ENCODE measurements around the gene KLK2. TPM values are rescaled to one million over a fixed set of nuclear protein-coding genes. Genes with fewer than 3 reads are reported as not detected.
"Not testable (repeated sequence)": the region's sequence is repeated elsewhere in the genome, so short reads cannot be mapped to it uniquely, and the experiment has no call there.

Gene KLK2
- polyA plus RNA-seq, 1 experiment, result not detected

DNA sequence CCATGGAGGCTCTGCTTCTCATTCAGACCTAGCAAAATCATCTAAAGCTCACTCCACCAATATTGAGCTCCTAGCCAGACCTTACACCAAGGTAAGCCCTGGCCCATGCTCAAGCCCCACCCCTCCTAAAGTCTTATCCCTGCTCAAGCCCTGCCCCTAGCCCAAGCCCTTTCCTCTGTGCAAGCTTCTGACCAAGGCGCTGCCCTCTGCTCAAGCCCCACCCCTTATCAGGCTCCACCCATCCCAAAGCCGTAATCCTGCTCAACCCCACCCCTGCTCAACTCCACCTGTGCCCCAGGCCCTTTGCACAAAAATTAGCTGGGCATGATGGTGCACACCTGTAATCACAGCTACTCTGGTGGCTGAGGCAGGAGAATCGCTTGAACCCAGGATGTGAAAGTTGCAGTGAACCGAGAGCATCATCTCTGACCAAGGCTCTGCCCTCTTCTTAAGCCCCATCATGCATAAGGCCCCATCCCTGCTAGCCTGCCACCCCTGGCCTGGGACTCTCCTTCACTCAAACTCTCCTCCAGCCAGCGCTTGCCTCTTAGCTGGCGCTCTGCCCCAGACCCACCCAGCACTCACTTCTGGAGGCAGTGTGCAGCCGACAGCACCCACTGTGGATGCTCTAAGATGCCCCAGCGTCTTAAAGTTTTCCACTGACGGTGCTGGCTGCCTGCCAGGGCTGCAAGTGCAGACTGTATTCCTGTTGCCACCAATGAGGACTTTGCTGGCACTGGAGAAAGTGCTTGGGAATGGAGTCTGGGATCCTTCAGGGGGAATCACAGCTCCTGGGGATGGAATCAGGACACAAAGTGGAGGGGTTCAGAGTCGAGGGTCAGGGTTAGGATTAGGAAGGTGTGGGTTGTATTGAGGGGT lies 21.5 kb downstream of the KLK2 start:
- no peak for DNase-seq (ENCODE audit: low read depth)
- TF ChIP-seq, protein P1, sequence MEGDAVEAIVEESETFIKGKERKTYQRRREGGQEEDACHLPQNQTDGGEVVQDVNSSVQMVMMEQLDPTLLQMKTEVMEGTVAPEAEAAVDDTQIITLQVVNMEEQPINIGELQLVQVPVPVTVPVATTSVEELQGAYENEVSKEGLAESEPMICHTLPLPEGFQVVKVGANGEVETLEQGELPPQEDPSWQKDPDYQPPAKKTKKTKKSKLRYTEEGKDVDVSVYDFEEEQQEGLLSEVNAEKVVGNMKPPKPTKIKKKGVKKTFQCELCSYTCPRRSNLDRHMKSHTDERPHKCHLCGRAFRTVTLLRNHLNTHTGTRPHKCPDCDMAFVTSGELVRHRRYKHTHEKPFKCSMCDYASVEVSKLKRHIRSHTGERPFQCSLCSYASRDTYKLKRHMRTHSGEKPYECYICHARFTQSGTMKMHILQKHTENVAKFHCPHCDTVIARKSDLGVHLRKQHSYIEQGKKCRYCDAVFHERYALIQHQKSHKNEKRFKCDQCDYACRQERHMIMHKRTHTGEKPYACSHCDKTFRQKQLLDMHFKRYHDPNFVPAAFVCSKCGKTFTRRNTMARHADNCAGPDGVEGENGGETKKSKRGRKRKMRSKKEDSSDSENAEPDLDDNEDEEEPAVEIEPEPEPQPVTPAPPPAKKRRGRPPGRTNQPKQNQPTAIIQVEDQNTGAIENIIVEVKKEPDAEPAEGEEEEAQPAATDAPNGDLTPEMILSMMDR (IDR thresholded peaks at IDR 0.05; ENCODE audit: insufficient read depth, low read depth, low read length), result no peak
- CTCF ChIA-PET, result interaction anchor here (0.6 to 1.2 kb wide), 2 partner anchors 11 to 170 kb away, joined by 3 to 4 read pairs; no protein-coding TSS in a partner anchor

DNA sequence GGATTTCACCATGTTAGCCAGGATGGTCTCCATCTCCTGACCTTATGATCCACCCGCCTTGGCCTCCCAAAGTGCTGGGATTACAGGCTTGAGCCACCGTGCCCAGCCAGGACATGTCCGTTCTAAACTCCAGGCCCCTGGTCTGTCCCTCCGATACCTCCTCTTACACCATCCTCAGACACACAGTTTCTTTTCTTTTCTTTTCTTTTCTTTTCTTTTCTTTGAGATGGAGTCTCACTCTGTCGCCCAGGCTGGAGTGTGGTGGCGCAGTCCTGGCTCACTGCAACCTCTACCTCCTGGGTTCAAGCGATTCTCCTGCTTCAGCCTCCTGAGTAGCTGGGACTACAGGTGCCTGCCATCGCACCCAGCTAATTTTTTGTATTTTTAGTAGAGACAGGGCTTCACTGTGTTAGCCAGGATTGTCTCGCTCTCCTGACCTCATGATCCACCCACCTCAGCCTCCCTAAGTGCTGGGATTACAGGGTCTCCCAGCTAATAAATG lies 22.9 kb downstream of the KLK2 start:
- H3K27me3 ChIP-seq (ENCODE audit: control insufficient read depth, insufficient read depth, low read length); H3K4me3 ChIP-seq (ENCODE audit: low read depth, low read length); H3K36me3 ChIP-seq (ENCODE audit: control insufficient read depth, insufficient read depth, low read length); POLR2A ChIA-PET; DNase-seq (ENCODE audit: low read depth); CTCF ChIA-PET: not testable (repeated sequence)

More for the DNA sequence above, 21.5 kb downstream of the KLK2 start:
- H3K36me3 ChIP-seq (ENCODE audit: control insufficient read depth, insufficient read depth, low read length), result no peaks in the 10 kb centered on the region
- POLR2A ChIA-PET, result no interaction called here
- H3K4me3 ChIP-seq (ENCODE audit: low read depth, low read length), result no peak overlapping the region
- H3K27me3 ChIP-seq (ENCODE audit: control insufficient read depth, insufficient read depth, low read length), result no peaks in the 10 kb centered on the region

DNA sequence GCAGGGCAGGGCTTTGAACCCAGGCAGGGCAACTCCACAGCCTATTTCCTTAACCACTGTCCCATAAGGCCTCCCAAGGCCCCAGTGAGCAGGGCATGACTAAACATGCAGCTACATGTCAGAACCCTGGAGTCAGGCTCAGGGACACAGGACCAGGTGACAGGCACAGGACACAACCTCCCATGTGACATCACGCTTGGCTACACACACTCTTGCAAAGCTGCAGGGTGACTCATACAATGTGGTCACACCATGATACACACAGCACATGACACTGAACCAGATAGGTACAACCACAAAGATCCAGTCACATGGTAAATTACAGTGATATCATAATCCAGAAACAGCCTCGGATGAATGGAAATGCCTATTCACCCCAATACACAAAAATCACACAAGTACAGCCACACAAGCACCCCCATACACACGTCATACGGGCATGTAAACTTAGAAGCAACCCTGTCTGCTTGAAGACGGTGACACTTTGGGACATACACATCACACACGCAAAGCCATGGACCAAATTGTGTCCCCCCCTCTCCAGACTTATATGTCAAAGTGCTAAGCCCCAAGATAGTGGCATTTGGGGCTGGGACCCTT lies 23.5 kb downstream of the KLK2 start:
- ChIA-PET CTCF (no interaction called here), POLR2A (no interaction called here)
- no peaks in the 10 kb centered on the region for H3K36me3 ChIP-seq (ENCODE audit: control insufficient read depth, insufficient read depth, low read length)
- no peak overlapping the region for H3K4me3 ChIP-seq (ENCODE audit: low read depth, low read length)
- DNase-seq (ENCODE audit: low read depth), result no peak
- no peaks in the 10 kb centered on the region for H3K27me3 ChIP-seq (ENCODE audit: control insufficient read depth, insufficient read depth, low read length)
- TF ChIP-seq, protein P1 (IDR thresholded peaks at IDR 0.05; ENCODE audit: insufficient read depth, low read depth, low read length), result no peak

DNA sequence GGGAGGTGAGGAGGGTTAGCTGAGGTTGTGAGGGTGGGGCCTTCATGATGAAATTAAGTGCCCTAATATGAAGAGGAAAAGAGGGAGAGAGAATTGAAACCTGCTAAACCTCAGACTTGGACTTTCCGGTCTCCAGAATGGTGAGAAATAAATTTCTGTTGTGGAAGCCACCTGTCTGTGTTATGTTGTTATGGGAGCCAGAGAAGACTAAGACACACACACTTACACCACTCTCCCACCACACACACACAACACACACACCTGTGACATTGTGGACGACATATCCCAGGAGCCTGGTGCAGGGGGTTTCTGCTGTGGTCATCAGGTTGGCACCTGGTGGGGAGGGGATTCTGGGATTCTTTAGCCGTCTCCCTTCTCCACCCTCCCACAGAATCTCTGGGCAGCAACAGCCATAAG lies 24.0 kb downstream of the KLK2 start:
- H3K27me3 ChIP-seq (ENCODE audit: control insufficient read depth, insufficient read depth, low read length), result no peaks in the 10 kb centered on the region
- TF ChIP-seq, protein P1 (IDR thresholded peaks at IDR 0.05; ENCODE audit: insufficient read depth, low read depth, low read length), result no peak
- POLR2A ChIA-PET, result no interaction called here
- CTCF ChIA-PET, result no interaction called here
- no peak for DNase-seq (ENCODE audit: low read depth)
- no peaks in the 10 kb centered on the region for H3K36me3 ChIP-seq (ENCODE audit: control insufficient read depth, insufficient read depth, low read length)
- H3K4me3 ChIP-seq (ENCODE audit: low read depth, low read length), result no peak overlapping the region

DNA sequence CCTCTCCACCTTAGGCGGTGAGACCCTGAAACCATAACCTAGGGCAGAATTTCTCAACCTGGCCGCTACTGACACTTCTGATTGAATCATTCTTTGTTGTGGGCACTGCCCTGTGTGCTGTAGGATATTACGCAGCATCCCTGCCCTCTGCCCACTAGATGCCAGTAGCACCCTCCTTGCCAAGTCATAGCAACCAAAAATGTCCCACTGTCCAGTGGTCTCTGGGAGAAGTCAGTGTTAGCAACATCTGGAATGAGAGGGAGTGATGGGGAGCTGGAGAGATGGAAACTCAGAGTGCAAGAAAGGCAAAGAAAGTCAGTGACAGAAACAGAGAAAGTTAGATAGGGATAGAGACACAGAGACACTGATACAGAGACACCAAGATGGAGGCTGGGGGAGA lies 24.4 kb downstream of the KLK2 start:
- no peaks in the 10 kb centered on the region for H3K36me3 ChIP-seq (ENCODE audit: control insufficient read depth, insufficient read depth, low read length)
- CTCF ChIA-PET, result no interaction called here
- no peak for DNase-seq (ENCODE audit: low read depth)
- TF ChIP-seq, protein P1 (IDR thresholded peaks at IDR 0.05; ENCODE audit: insufficient read depth, low read depth, low read length), result no peak
- H3K27me3 ChIP-seq (ENCODE audit: control insufficient read depth, insufficient read depth, low read length), result no peaks in the 10 kb centered on the region
- H3K4me3 ChIP-seq (ENCODE audit: low read depth, low read length), result no peak overlapping the region
- POLR2A ChIA-PET, result no interaction called here
